GM12878 (cell line): Measurements from ENCODE around the gene PATZ1. TPM values are rescaled to one million over a fixed set of nuclear protein-coding genes. Genes with fewer than 3 reads are reported as not detected.
A peak's percentile ranks its signal among the peaks of the same experiment; 100 is the strongest.

Source experiments
- ATAC-seq: fragments of 200-7000 bp; cut with Tn5 transposase; 3 replicates; pipeline ENCODE4 v1.9.1; 2020; ENCODE audit warnings: mild to moderate bottlenecking, moderate library complexity
- BruUV-seq: library from RNA; stranded (reverse); fragments of 400-500 nt; replicated peaks from 2 replicates; lab custom pipeline; 2021; lab: Mats Ljungman, UMichigan
- CTCF ChIA-PET: fragments of 300-600 bp; sonication (Branson Sonifier 250); formaldehyde crosslinking; extraction: SDS; loops from one replicate; lab custom pipeline; 2021; ENCODE audit warnings: inconsistent platforms; lab: Yijun Ruan, JAX
- POLR2A ChIA-PET: fragments of 350-600 bp; formaldehyde crosslinking; extraction: SDS; loops from one replicate; lab custom pipeline; 2021; ENCODE audit warnings: inconsistent platforms; lab: Charles Lee
- RAD21 ChIA-PET: fragments of 300-600 bp; sonication (Branson Sonifier 250); formaldehyde crosslinking; loops from one replicate; lab custom pipeline; 2023; ENCODE audit warnings: antibody characterized with exemption; ENCODE audit not compliant: unreplicated experiment; lab: Charles Lee
- SMC1A ChIA-PET: fragments of 300-600 bp; sonication (Branson Sonifier 250); formaldehyde crosslinking; loops from one replicate; lab custom pipeline; 2023; ENCODE audit not compliant: unreplicated experiment, uncharacterized antibody; lab: Charles Lee
- DNase-seq: peaks from one replicate; pipeline ENCODE4 v3.0.0-alpha.2; 2011; ENCODE audit warnings: low read depth, low spot score
- FAIRE-seq: peaks from 3 replicates; lab custom pipeline; 2011; peaks lifted over from hg19 to GRCh38; lab: Jason Lieb, UNC
- H2AFZ ChIP-seq: 2 replicates; pipeline ENCODE4 v1.6.0; 2011; ENCODE audit warnings: low read depth, low read length, control low read depth; ENCODE audit not compliant: control insufficient read depth
- H3K27ac ChIP-seq: 2 replicates; pipeline ENCODE4 v1.5.1; 2011; ENCODE audit warnings: control low read depth; ENCODE audit not compliant: control insufficient read depth, insufficient read depth
- H3K27me3 ChIP-seq, 2 experiments: replicated peaks in 1 of 2; 2 replicates each; pipeline versions ENCODE4 v1.6.0 to v1.6.1; 2011; ENCODE audit warnings: low read length in 1 of 2; ENCODE audit not compliant: control insufficient read depth in 2 of 2, insufficient read depth in 2 of 2
- H3K36me3 ChIP-seq, 2 experiments: 2 replicates each; pipeline ENCODE4 v1.5.1; 2011; ENCODE audit warnings: low read length in 1 of 2; ENCODE audit not compliant: control insufficient read depth in 2 of 2, insufficient read depth in 2 of 2
- H3K4me1 ChIP-seq: 2 replicates; pipeline ENCODE4 v1.6.1; 2011; ENCODE audit warnings: mild to moderate bottlenecking, low read length, moderate library complexity, mixed read lengths; ENCODE audit not compliant: control insufficient read depth, insufficient read depth
- H3K4me2 ChIP-seq: 2 replicates; pipeline ENCODE4 v1.6.0; 2011; ENCODE audit warnings: control low read depth; ENCODE audit not compliant: control insufficient read depth, insufficient read depth
- H3K4me3 ChIP-seq: fragments of 200-600 bp; sonication (generic); 2 replicates; pipeline ENCODE4 v1.5.1; 2016
- H3K79me2 ChIP-seq: 2 replicates; pipeline ENCODE4 v1.6.0; 2011; ENCODE audit warnings: low read length; ENCODE audit not compliant: control insufficient read depth, insufficient read depth
- H3K9ac ChIP-seq: 2 replicates; pipeline ENCODE4 v1.8.0; 2011; ENCODE audit warnings: low read length, control low read depth, mixed read lengths; ENCODE audit not compliant: control insufficient read depth, insufficient read depth
- H3K9me3 ChIP-seq: replicated peaks from 3 replicates; pipeline ENCODE4 v1.5.1; 2011; ENCODE audit warnings: mild to moderate bottlenecking, low read length; ENCODE audit not compliant: control insufficient read depth, insufficient read depth
- H4K20me1 ChIP-seq: 2 replicates; pipeline ENCODE4 v1.6.0; 2011; ENCODE audit not compliant: control insufficient read depth, insufficient read depth
- ASH2L ChIP-seq: fragments of 300-600, 200-600 bp; sonication (generic); IDR thresholded peaks from 2 replicates; pipeline ENCODE4 v1.6.1; 2017; ENCODE audit warnings: low read depth, mild to moderate bottlenecking, borderline replicate concordance
- ATF7 ChIP-seq: fragments of 450-650 bp; IDR thresholded peaks from 2 replicates; pipeline ENCODE4 v1.6.1; 2016; ENCODE audit warnings: low read depth, mild to moderate bottlenecking
- CREM ChIP-seq: IDR thresholded peaks from 2 replicates; pipeline ENCODE4 v1.6.1; 2014; ENCODE audit warnings: antibody characterized with exemption, low read depth
- JUNB ChIP-seq: IDR thresholded peaks from 2 replicates; pipeline ENCODE4 v1.6.1; 2016; ENCODE audit warnings: antibody characterized with exemption, mild to moderate bottlenecking
- POLR2A ChIP-seq: IDR thresholded peaks from 2 replicates; pipeline ENCODE4 v1.6.1; 2011; ENCODE audit warnings: low read depth, mild to moderate bottlenecking, low read length
- TCF7 ChIP-seq: IDR thresholded peaks from 2 replicates; pipeline ENCODE4 v1.6.1; 2014; ENCODE audit warnings: antibody characterized with exemption, borderline replicate concordance
- WGBS: methylation state at CpG from one replicate; pipeline ENCODE4 v1.1.6; 2016; ENCODE audit warnings: low lambda C conversion rate; ENCODE audit not compliant: insufficient replicate concordance, insufficient coverage; ENCODE audit errors: missing lambda C conversion rate; 5-methylcytosine and 5-hydroxymethylcytosine counted together
- in situ Hi-C: fragments of 300-500 bp; cut with MboI; formaldehyde crosslinking; loops from 9 replicates; pipeline ENCODE4 v1.14.3; 2018; ENCODE audit warnings: mixed read lengths
- intact Hi-C: fragments of 100-400 bp; cut with micrococcal nuclease; formaldehyde crosslinking; loops from one replicate; pipeline ENCODE4 v1.14.2; 2022; ENCODE audit not compliant: unreplicated experiment
- polyA plus RNA-seq, 11 experiments: library from polyadenylated mRNA; depleted of rRNA in 4 of 11; unstranded in 6 of 11; stranded (reverse) in 5 of 11; fragments of >200 nt; fragmentation: Nextera tagmentation in 4 of 11; fragmentation: Illumina TruSeq in 1 of 11; extraction: Ambion mirVana in 4 of 11; extraction: Trizol in 1 of 11; gene quantifications; 1 replicate in 1 of 11; 2 replicates in 10 of 11; pipeline versions ENCODE4 v1.2.1 to v1.2.3, GENCODE V29; 2011 to 2016; ENCODE audit warnings: inconsistent platforms in 2 of 11, missing spikeins in 2 of 11, low read depth in 1 of 11
- total RNA-seq, 4 experiments: library from RNA; depleted of rRNA in 3 of 4; stranded (reverse); fragments of >200 nt in 3 of 4; fragmentation: Illumina TruSeq in 1 of 4; extraction: Trizol in 1 of 4; gene quantifications; 2 replicates each; pipeline versions ENCODE4 v1.2.1 to v1.2.3, GENCODE V29; 2013 to 2021

Gene PATZ1
- total and polyA plus RNA-seq, 10 of the 15 experiments (the other 5 are each of a cell fraction or from before 2014, with no cell fraction given) = 3.6 to 32.7 (median 13.9) TPM

DNA sequence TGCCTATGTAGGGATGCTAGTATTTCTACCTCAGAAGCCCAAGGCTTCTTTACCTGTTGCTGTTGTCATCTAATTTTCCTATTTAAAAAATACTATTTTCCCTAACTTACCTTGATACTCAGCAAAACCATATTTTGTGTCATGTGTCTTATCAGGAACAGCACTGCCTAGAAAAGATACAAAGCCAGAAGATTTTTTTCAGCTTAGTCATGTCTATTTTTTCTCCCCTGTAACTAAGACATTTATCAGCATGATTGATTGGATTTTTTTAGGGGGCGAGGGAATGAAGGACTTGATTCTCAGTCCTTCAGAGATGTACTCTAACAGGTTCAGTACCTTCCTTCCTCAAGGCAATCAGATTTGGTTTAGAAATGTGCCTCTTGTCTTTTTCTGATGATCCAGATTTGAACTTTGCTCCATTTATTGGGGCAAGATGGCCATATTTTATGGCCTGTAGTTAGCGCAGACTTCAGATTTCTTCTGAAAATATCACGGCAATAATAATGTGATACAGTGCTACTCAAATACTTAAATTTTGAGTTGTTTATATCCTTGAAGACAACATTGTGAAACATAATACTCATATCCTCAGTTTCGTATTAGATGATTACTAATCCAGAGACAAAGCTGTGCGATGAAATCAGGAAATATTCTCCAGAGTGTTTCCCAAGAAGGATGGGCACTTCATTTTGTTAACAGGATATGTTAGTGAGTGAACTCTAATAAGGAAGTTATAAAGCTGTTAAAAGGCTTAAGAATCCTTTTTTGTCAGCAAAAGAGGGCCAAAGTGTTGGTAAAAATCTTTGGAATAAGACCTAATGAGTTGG is 50.1 kb downstream of the PATZ1 start:
- SMC1A ChIA-PET = interaction anchor here (1.2 to 3.4 kb wide), 4 partner anchors 10 to 24 kb away, joined by 3 to 10 read pairs (median 4); no protein-coding TSS in a partner anchor

DNA sequence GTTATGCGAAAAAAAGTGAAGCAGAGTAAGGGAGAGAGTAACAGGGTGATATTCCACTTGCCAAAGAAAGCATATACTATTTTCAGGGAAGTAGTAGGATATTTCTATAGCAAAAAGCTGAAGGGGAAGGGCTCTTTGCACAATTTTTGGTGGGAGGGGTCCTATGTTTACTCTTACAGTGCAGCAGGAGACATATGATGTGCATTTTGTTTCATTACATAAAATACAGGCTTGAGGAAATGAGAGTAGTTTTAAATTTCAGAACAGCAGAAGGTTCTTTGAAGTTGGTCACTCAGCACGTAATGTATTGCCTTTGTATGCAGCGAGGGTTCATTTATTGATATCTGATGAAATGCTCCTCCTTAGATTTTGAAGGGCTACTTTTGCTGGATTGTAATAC is 50.8 kb downstream of the PATZ1 start:
- Histone ChIP-seq H3K4me3 (no peak overlapping the region), H3K4me2 (peak overlapping the region; percentile 23; the same call in 1 of the 2 replicates), H3K27me3 (no peaks in the 10 kb centered on the region), H3K9me3 (no peaks in the 10 kb centered on the region), H3K36me3 (no peaks in the 10 kb centered on the region), H2AFZ (no peak overlapping the region), H3K4me1 (peaks cover 4% of the 10 kb centered on the region), H3K27ac (no peak overlapping the region), H4K20me1 (no peaks in the 10 kb centered on the region), H3K9ac (no peak overlapping the region), H3K79me2 (no peaks in the 10 kb centered on the region)
- POLR2A ChIA-PET = no interaction called here
- WGBS = 42% methylated on average over 3 of the region's 3 CpGs
- SMC1A ChIA-PET = no interaction called here
- CTCF ChIA-PET = interaction anchor here (4.1 to 10.4 kb wide), 2 partner anchors 18 to 22 kb away, joined by 24 to 91 read pairs; no protein-coding TSS in a partner anchor
- in situ Hi-C loops (no loop called here), intact Hi-C loops (loop anchor here (10.0 kb wide), 1 partner anchor 211 kb away; the partner anchor contains the start of gene SMTN)
- BruUV-seq = no TSS peak
- FAIRE-seq (peak; percentile 31), DNase-seq (no peak), ATAC-seq (no peak)
- 0 out of 2 replicates have a peak, but pooled peaks have one; percentile 48 for TF ChIP-seq TCF7
- TF ChIP-seq ASH2L = no peak
- RAD21 ChIA-PET = interaction anchor here (1.7 kb wide), 1 partner anchor 22 kb away, joined by 5 read pairs; no protein-coding TSS in a partner anchor

More for the DNA sequence above, 50.1 kb downstream of the PATZ1 start:
- no peaks in the 10 kb centered on the region for H4K20me1 ChIP-seq
- WGBS = 50% methylated on average over 5 of the region's 5 CpGs
- no peaks in the 10 kb centered on the region for H3K9me3 ChIP-seq
- H3K4me1 ChIP-seq = peaks cover 4% of the 10 kb centered on the region; the same call in 1 of the 2 replicates
- no peaks in the 10 kb centered on the region for H3K27me3 ChIP-seq
- no peak overlapping the region for H3K4me3 ChIP-seq
- TF ChIP-seq POLR2A = no peak
- TF ChIP-seq CREM = no peak
- peak; percentile 62 for TF ChIP-seq JUNB
- TF ChIP-seq ATF7 = no peak
- H2AFZ ChIP-seq = no peak overlapping the region
- no peak for FAIRE-seq
- H3K4me2 ChIP-seq = peak overlapping the region; percentile 23; the same call in 1 of the 2 replicates
- POLR2A ChIA-PET = interaction anchor here (0.6 kb wide), 1 partner anchor 298 kb away, joined by 4 read pairs; no protein-coding TSS in a partner anchor
- RAD21 ChIA-PET = interaction anchor here (1.7 kb wide), 1 partner anchor 23 kb away, joined by 5 read pairs; no protein-coding TSS in a partner anchor
- H3K27ac ChIP-seq = no peak overlapping the region
- in situ Hi-C loops = no loop called here
- BruUV-seq = no TSS peak
- CTCF ChIA-PET = interaction anchor here (1.7 to 10.4 kb wide), 2 partner anchors 17 to 84 kb away, joined by 6 to 91 read pairs; partner anchors contain the start of gene LIMK2
- H3K36me3 ChIP-seq = no peaks in the 10 kb centered on the region
- no peak for ATAC-seq
- no peaks in the 10 kb centered on the region for H3K79me2 ChIP-seq
- intact Hi-C loops = loop anchor here (10.0 kb wide), 1 partner anchor 211 kb away; the partner anchor contains the start of gene SMTN
- no peak overlapping the region for H3K9ac ChIP-seq
- no peak for DNase-seq
